GM23338 (cell line): ENCODE measurements around the gene PDE4B.

Experiments
- CREB1 ChIP-seq: fragments of 250-450 bp; sonication (Bioruptor Pico); IDR thresholded peaks from 2 replicates; pipeline ENCODE4 v1.5.0; 2020; ENCODE audit warnings: low read depth, mild to moderate bottlenecking, moderate library complexity
- EZH2 ChIP-seq: fragments of 200-600 bp; sonication (generic); IDR thresholded peaks from one replicate; pipeline ENCODE4 v1.8.0; 2017; ENCODE audit warnings: antibody characterized with exemption, mild to moderate bottlenecking, low read depth; ENCODE audit not compliant: unreplicated experiment
- EZH2phosphoT487 ChIP-seq: fragments of 200-600 bp; sonication (generic); IDR thresholded peaks from one replicate; pipeline ENCODE4 v1.8.1; 2018; ENCODE audit warnings: antibody characterized with exemption; ENCODE audit not compliant: unreplicated experiment
- JUNB ChIP-seq: IDR thresholded peaks from one replicate; pipeline ENCODE4 v1.6.1; 2016; ENCODE audit warnings: antibody characterized with exemption; ENCODE audit not compliant: unreplicated experiment
- NANOG ChIP-seq: IDR thresholded peaks from 2 replicates; pipeline ENCODE4 v1.6.1; 2016; ENCODE audit warnings: antibody characterized with exemption, borderline replicate concordance
- POLR2AphosphoS5 ChIP-seq: IDR thresholded peaks from 2 replicates; pipeline ENCODE4 v1.6.1; 2016; ENCODE audit warnings: antibody characterized with exemption, low read depth
- TF ChIP-seq, protein P1 (sequence below), 2 experiments: fragments of 200-600 bp in 1 of 2; sonication (generic) in 1 of 2; conservative IDR thresholded peaks; 2 replicates each; pipeline versions ENCODE4 v1.5.1 to v1.6.1; 2016 to 2017; ENCODE audit warnings: antibody characterized with exemption in 2 of 2, low read depth in 2 of 2, mild to moderate bottlenecking in 2 of 2, moderate library complexity in 1 of 2
- TF ChIP-seq, protein P2 (sequence below): IDR thresholded peaks from one replicate; pipeline ENCODE4 v1.6.1; 2018; ENCODE audit warnings: antibody characterized with exemption; ENCODE audit not compliant: unreplicated experiment

DNA sequence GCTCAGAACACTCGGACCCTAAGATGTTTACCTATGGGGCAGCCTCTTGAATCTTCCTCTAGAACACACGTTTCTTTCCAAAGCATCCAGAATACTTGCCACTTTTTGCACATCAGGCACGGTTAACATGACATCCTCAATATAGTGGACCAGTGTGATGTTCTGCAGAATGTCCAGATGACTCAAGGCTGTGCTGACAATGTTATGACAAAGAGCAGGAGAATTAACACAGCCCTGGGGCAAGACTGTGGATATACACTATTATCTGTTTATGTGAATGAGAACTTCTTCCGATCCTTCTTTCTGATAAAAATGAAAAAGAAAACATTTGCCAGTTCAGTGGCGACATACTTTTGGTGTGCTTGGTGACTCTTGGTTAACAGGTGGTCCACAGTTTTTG is 154.3 kb downstream of the PDE4B start:
- TF ChIP-seq EZH2 (no peak), POLR2AphosphoS5 (no peak), EZH2phosphoT487 (no peak), JUNB (no peak), NANOG (no peak), CREB1 (CRISPR knock-in tag) (no peak)
- TF ChIP-seq, protein P1, sequence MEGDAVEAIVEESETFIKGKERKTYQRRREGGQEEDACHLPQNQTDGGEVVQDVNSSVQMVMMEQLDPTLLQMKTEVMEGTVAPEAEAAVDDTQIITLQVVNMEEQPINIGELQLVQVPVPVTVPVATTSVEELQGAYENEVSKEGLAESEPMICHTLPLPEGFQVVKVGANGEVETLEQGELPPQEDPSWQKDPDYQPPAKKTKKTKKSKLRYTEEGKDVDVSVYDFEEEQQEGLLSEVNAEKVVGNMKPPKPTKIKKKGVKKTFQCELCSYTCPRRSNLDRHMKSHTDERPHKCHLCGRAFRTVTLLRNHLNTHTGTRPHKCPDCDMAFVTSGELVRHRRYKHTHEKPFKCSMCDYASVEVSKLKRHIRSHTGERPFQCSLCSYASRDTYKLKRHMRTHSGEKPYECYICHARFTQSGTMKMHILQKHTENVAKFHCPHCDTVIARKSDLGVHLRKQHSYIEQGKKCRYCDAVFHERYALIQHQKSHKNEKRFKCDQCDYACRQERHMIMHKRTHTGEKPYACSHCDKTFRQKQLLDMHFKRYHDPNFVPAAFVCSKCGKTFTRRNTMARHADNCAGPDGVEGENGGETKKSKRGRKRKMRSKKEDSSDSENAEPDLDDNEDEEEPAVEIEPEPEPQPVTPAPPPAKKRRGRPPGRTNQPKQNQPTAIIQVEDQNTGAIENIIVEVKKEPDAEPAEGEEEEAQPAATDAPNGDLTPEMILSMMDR (conservative IDR thresholded peaks at IDR 0.05; ENCODE audit: low read depth in 2 of 2), result no peak
- TF ChIP-seq, protein P2, sequence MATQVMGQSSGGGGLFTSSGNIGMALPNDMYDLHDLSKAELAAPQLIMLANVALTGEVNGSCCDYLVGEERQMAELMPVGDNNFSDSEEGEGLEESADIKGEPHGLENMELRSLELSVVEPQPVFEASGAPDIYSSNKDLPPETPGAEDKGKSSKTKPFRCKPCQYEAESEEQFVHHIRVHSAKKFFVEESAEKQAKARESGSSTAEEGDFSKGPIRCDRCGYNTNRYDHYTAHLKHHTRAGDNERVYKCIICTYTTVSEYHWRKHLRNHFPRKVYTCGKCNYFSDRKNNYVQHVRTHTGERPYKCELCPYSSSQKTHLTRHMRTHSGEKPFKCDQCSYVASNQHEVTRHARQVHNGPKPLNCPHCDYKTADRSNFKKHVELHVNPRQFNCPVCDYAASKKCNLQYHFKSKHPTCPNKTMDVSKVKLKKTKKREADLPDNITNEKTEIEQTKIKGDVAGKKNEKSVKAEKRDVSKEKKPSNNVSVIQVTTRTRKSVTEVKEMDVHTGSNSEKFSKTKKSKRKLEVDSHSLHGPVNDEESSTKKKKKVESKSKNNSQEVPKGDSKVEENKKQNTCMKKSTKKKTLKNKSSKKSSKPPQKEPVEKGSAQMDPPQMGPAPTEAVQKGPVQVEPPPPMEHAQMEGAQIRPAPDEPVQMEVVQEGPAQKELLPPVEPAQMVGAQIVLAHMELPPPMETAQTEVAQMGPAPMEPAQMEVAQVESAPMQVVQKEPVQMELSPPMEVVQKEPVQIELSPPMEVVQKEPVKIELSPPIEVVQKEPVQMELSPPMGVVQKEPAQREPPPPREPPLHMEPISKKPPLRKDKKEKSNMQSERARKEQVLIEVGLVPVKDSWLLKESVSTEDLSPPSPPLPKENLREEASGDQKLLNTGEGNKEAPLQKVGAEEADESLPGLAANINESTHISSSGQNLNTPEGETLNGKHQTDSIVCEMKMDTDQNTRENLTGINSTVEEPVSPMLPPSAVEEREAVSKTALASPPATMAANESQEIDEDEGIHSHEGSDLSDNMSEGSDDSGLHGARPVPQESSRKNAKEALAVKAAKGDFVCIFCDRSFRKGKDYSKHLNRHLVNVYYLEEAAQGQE, result no peak
